Islet of Langerhans (tissue), 1 donor: ENCODE results near the gene RHBDF1.

ENCODE experiments used
- FAIRE-seq: peaks from one replicate; lab custom pipeline; 2011; peaks lifted over from hg19 to GRCh38; lab: Jason Lieb, UNC

Gene RHBDF1

DNA sequence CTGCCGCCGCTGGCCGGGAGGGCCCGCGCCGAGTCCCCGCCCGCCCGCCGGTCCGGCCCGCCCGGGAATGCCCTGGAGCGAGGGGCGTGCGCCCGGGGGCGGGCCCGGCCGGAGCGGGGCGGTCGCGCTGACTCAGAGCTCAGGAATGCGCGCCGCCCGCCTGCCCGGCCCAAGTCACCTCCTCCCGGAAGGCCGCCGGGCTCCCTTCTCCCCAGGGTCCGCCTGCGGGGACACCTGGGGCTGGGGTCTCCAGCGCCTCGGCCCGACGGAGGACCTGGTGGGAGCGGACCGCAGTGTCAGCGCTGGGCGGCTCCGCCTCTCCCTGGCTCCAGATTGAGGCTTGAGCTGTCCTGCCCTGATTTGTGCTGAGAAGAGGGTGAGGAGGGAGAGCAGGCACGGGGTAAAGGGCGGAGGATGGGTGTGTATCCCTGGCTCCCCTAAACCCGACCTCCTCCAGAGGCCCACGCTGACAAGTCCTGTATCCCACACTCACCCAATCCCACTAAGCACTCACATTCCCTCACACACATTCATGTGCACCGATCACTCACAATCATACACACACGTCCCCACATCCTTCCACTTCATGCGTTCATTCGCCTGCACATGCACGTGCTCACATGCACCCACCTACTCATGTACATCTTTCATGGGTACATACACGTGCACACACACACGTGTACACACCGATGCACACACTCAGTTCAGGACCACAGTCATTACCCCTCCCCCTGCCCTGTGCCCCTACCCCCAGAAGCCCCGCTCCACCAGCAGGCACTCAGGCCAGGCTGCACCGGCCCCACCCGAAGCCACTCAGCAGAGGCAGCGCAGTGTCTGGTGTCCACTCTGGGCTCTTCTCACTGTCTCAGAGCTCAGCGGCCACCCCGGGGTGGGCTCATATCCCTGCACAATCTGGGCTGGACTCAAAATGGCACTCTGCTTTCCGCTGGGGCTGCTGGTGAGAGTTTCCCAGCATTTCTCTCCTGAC lies at the start of gene RHBDF1:
Gene RHBDF1, minus strand, starts transcription at position 71 of the 988 bp plus-strand sequence. CDS start 7,616 bp downstream, outside the sequence.
- FAIRE-seq = no peak

- FAIRE-seq = no peak
Observed at GRCh38 chr16:120756-121155, 48.3 kb upstream of the RHBDF1 start.

DNA sequence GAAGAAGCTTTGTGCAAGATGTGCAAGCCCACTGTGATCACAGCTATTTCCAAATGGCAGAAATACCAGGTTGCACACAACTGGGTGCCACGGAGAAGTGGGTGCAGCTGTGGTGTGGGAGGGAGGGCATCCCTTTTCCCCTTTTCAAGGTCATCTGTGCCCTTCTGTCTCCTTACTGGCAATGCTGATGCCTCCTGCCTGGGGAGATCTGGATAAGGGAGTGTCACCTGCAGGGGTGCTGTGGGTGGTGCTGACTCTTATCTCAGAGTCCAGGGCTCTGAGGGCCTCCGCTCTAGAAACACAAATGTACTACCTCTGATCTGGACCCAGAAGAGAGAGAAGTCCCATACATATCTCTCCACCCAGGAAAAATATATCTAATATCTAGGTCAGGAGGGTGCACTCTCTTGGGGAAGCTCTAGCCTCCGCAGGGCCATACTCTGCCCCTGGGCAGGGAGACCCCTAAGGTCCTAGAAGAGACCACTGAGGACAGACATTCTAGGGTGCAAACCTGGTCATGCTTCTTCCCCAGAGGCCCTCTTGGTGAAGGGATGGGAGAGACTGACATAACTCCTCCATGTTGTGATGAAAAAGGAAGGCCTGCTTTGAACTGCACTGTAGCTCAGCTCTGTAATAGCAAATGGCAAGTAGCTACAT lies 47.5 kb upstream of the RHBDF1 start:
- no peak for FAIRE-seq

- no peak for FAIRE-seq
Observed at GRCh38 chr16:119295-119694, 46.9 kb upstream of the RHBDF1 start.

- FAIRE-seq = no peak
Observed at GRCh38 chr16:118857-119256, 46.4 kb upstream of the RHBDF1 start.

- no peak for FAIRE-seq
Observed at GRCh38 chr16:117379-118365, 45.2 kb upstream of the RHBDF1 start.

- FAIRE-seq = no peak
Observed at GRCh38 chr16:116015-116414, 43.6 kb upstream of the RHBDF1 start.

DNA sequence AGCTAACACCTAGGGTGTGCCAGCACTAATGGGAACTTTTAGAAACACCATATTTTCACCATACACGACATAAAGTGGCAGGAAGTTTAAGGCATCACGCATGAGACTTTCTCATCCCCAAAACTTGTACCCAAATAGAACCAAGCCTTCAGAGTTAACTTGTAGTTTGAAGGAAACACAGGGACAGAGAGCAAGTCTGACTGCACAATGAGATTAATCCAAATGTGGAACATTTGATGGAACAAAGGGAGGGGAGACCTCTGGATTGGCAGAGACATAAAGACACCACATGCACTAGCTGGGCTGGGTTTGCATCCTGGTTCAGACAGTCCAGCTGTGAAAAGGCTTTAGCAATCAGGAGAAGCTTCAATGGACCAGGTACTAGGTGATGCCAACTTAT lies 41.9 kb upstream of the RHBDF1 start:
- FAIRE-seq = no peak

DNA sequence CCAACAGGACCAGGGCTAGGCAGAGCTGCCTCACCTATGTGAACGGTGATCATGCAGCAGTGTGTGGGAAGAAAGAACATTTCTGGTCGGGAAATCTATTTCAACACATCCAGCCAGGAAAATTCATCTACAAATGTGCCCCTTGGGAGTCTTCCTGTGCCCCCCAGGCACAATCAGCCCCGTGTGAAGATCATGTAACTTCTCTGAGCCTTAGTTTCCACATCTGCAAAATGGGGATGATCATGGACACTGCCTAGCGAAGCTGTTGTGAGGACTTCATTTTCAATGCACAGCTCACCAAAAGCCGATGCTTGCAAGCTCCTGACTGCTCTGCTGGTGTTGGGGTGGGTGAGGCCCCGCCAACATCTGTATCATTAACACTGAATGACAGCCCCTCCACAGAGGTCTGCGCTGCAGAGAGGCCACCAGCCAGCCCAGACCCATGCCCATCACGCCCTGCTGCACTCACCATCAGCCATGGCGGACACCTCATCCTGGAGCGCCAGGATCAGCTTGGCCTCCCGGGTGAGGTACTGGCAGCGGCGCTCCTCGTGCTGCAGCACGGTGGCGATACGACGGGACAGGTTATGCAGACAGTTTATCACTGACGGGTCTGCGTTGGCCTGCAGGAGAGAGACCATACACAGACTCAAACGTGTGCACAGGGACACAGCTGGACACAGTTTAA lies 39.9 kb upstream of the RHBDF1 start:
- FAIRE-seq = no peak

- peak; percentile 41 for FAIRE-seq
Observed at GRCh38 chr16:106623-107324, 34.3 kb upstream of the RHBDF1 start.

GRCh38 chr16:105521-105920 lies 33.1 kb upstream of the RHBDF1 start:
- no peak for FAIRE-seq

GRCh38 chr16:104928-105327 lies 32.5 kb upstream of the RHBDF1 start:
- FAIRE-seq = no peak

DNA sequence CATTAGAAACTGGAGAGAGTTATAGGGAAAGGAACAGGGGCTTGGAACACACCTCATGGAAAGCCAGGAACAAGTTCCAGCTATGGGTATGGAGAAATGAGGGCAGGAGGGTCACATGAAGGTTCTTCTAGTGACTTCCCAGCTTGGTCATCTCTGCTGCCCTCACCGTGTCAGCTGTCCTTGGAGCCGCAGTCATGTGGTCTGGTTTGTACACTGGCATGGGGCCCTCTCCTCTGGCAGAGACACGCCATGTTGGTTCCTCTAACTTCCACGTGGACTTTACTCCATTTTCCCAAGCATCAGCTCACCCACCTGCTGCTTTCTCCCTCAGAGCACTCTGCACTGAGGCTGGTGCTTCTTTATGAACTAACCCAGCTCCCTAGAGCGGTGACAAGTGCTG lies 31.9 kb upstream of the RHBDF1 start:
- FAIRE-seq = no peak

- FAIRE-seq = no peak
Observed at GRCh38 chr16:102060-102855, 29.8 kb upstream of the RHBDF1 start.

DNA sequence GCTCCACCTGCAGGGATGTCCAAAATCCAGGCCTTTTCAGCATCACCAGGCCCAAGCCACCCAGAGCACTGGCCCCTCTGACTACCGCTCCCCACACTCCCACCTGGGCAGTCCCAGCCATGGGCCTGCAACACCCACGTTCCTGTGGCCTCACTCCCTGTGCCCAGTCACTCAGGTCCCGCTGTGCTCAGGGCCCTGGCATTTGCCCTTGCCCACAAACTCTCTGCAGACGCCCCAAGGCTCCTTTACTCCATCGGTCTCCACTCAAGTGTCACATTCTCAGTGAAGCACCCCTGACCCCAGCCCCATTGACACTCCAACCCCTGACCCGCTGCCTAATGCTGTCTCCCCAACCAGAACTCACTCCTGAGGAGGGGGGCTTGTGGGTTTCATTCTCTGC lies 29.2 kb upstream of the RHBDF1 start:
- FAIRE-seq = no peak

GRCh38 chr16:100989-101388 lies 28.6 kb upstream of the RHBDF1 start:
- FAIRE-seq = no peak

DNA sequence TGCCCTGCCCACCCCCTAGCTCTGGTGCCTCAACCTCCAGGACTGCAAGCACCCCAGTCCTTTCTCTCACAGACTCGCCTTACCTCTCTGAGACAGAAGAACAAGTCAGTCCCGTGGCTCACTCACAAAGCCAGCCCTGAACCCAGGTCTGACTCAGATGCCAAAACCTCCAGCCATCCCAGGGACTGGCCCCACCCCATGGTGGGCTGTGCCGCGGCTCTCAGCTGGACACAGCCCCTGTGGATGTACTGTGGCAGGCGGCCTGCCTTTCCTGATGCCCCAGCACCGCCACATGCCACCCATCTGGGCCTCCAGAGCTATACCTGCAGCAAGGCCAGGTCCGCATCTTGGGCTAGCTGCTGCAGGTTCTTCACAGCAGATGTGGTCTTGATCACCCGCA lies 25.4 kb upstream of the RHBDF1 start:
- no peak for FAIRE-seq

DNA sequence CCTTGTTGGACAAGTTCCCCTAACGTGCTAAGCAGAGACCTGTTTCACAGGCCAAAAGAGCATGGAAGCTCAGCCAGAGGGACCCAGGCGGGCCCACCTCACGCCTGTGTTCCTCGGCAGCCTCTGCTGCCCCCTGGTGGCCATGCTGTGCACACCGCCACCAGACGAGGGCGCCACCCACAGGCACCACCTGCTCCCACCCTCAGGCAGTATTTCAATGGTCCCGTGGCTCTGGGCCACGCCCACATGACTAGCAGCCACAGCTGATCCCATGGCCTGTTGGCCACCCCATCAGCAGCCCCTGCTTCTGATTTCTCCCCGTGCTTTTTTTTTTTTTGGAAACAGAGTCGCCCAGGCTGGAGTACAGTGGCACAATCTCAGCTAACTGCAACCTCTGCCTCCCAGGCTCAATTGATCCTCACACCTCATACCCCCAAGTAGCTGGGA lies 24.5 kb upstream of the RHBDF1 start:
- FAIRE-seq = no peak

GRCh38 chr16:94918-95265 lies 22.5 kb upstream of the RHBDF1 start:
- FAIRE-seq = no peak
